NCI-H128 (cell line): Measurements from ENCODE around the gene ZNF438.
"Not testable (repeated sequence)": the region's sequence is repeated elsewhere in the genome, so short reads cannot be mapped to it uniquely, and the experiment has no call there.

Experiments
- DNase-seq: peaks from one replicate; lab custom pipeline; 2025; ENCODE audit not compliant: unreplicated experiment; lab: John Stamatoyannopoulos, UW

Gene ZNF438

DNA sequence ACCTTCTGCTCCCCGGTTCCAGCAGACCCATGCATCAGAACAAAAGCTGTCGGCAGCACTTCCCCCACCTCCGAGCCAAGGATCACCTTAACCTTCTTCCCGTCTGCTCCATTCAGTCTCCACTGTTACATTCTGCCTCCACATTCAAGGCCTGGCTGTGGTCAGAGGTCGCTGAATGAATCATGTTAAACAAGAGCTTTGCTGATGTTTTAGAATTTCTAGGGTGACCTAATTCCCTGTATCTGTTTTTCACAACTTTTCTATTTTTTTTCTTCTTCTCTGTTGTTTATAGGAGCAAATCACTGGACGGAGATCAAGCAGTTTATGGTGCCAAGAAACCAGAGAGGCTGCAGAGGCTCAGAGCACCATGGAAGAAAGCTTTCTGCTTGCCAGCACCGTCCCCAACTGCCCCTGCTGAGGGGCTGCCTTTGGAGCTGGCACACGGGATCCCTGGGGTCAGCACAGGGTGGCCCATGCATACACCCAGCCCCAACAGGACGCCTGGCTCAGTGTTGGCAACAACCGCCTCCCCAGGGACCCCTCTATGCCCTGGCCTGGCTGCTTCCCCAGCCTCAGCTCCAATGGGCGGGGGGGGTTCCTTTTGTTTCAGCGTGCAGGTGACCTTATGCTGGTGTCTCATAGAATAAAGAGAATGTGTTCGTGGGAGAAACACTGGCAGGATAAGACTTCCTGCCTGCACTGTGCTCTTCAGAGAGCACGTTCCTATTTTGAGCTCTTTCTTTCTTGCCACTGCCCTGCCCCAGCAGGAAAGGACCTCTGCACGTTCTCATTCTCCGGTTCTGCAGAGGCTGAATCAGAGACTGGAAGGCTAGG is 219.4 kb downstream of the ZNF438 start:
- no peak for DNase-seq

DNA sequence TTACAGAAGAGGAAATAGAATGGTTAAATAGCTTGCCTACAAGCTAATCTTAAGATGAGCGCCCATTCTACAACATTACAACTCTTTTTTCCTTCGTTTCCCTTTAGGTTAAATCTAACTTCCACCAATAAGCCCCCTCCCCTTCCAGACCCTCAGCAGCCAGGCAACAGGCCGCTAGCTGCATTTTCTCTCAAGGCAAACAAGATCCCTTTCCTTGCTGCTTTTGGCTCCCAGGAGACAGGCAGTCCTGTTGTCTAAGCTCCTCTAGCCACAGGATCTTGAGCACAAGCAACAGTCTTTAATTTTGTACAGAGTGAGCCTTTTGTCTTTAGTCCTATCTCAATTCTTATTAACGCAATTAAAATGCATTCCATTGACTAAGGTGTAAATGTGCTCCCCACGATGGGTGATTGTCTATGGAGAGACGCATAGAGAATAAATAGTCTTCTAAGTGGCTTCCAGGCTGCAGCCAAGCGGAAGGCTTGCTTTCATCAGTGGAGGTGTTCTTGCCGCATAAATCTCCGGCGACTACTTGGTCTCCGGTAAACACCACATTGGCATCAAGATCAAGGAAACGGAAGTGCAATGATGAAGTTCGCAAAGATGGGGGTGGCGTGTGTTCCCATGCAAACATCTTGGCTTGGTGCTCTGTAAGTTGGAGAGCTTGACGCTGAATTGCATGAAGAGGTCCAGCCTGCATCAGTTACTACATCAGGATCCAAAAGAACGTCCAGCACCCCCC is 220.2 kb downstream of the ZNF438 start:
- no peak for DNase-seq

DNA sequence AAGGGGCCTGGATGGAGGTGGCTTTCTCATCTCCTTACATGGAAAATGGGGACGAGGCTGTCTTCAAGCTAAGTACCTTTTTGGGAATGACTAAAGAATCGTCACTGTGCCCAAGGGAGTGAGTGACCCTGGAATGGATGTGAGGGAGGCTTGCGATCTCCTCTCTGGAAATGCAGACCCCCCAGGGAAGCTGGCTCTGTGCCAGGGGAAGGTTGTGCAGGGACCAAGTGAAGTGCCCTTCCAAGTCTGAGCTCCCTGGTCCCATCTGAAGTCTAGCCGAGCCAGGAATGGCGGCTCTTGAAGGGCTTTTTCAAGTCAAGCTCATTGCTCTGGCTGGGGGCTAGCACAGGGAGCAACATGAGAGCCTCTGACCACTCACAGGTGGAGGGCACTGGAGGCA is 221.2 kb downstream of the ZNF438 start:
- no peak for DNase-seq

DNA sequence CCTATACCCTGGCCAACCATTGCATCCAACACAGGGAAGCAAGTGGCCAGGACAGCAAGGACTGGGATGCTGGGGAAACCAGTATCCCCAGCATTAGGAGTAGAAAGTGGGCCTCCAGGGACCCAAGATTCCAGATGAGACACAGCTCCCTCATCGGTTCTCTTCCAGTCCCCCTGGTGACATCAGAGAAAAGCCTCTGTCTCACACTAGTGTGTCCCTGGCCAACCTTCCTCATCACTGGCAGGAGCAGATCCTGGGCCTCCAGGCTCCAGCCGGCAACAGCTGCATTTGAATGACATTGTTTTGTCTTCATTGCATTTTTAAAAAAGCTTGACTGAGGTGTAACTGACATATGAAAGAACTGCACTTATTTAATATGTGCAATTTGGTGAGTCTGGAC is 224.8 kb downstream of the ZNF438 start:
- no peak for DNase-seq

DNA sequence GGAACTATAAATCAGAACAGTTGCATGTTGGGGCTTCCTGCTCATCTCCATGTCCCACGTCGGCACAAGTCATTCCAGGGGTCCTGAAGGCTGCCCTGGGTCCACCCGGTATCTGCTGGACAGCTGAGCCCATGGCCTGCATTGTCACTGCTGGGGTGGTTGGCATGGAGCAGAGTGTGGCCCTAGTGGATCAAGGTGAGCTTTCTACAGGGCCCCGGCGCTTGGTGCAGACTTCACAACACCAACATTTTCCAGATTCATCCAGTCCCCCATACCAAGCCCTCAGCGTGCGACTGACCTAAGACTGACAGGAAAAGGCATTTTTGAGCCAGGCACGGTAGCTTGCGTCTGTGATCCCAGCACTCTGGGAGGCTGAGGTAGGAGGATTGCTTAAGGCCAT is 226.6 kb downstream of the ZNF438 start:
- DNase-seq = no peak

DNA sequence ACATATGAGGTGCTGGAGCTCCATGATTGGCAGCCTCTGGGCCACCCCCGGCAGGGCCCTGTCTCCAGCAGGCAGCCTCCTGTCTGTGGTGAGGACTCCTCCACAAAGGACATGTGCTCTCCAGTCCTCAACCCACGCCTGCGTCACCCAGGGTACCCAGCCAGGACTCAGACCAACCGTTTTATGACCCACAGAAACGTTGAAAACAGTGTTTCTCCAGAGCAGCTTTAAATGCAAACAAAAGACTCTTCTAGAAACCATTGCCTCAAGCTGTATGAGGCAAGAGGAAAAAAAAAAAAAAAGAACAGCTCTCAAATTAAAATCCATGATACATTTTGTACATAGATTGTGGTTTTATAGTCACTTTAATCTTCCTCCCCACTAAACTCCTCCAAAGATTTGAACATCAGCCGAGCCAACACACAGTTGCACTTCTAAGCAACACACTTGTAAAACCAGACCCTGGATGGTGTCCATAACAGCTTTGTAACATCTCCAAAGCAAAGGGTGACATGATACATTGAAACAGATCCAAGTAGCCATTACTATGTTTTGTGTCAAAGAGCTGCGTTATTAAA is 227.1 kb downstream of the ZNF438 start:
- no peak for DNase-seq

DNA sequence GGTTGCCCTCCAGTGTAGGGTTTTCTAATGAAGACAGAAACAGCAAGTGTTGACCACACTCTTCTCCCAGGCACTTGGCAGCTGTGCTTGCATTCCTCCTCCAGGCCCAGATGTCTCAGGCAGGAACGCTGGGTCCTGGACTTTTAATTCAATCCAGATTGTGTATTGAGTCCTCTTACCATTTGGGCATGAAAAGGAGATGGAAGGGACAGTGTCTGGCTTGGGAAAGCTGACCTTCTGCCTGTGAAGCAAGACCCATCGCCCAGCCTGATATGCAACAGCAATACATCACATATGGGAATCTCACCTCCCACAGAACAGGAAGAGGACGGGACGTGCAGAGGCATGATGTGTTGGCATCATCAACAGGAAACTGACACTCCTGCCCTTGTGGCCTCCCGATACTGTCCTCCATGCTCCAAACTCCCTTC is 227.8 kb downstream of the ZNF438 start:
- no peak for DNase-seq

DNA sequence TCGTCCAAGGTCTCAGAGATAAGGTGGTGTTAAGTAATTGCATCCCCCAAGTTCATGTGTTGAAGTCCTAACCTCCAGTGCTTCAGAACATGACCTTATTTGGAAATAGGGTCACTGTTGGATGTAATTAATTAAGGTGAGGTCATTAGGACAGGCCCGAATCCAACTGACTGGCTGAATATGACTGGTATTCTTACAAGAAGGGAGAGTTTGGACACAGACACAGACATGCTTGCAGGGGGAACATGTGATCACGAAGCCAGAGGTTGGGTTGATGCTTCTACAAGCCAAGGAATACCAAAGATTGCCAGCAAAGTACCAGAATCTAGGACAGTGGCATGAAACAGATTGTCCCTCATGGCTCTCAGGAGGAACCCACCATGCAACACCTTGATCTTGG is 228.6 kb downstream of the ZNF438 start:
- no peak for DNase-seq

DNA sequence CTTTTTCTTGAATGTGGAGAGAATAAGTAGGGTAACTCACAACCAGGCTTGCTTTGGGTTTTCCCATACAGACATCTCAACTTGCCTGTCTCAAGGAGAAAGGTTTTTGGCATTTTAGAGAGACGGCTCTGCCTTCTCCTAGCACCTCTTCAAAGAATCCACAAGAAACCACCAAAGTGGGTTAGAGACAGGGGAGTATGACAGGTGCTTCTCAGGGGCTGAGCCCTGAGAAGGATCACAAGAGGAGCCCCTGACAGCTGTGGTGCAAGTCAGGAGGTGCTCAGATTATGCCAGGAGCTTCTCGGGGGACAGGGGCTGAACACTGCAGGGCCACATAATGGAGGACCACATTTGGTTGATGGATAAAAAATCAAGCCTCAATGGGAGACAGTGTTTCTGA is 231.3 kb downstream of the ZNF438 start:
- no peak for DNase-seq

DNA sequence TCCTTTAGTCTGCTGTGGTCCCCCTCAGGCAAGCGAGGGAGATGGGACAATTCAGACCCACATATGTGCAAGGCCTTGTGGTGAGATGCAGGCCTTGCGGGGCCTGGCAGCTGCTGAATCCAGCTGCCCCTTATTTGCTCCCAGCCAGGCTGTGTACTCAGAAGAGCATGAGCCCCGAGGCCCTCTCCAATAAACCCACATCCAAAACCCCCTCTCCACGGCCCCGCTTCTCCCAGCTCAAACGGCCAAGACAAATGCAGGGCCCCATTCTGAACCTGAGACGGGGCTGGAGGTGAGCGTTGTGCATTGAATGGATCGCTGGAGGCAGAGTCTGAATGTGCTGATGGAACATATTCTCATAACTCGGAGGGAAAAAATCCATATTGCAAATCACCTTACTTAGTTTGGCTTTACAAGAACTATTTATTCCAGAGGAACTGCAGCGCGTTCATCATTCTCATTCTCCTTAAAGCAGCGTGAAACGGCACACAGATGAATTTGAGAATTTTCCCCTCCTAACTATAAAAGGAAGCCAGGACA is 232.9 kb downstream of the ZNF438 start:
- no peak for DNase-seq

DNA sequence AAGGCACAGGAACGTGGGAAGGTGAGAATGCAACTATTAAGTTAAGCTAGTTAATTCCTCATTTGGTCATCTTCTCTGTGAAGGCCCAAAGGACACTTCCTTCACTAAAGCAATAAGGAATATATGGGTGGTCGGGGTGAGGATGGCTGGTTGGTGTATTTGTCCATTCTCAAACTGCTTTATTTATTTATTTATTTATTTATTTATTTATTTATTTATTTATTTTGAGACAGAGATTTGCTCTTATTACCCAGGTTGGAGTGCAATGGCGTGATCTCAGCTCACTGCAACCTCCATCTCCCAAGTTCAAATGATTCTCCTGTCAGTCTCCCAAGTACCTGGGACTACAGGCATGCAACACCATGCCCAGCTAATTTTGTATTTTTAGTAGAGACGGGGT is 236.6 kb downstream of the ZNF438 start:
- DNase-seq = not testable (repeated sequence)
